H1 (cell line): ENCODE data around the gene FRMPD2. TPM values are rescaled to one million over a fixed set of nuclear protein-coding genes. Genes with fewer than 3 reads are reported as not detected.

Experiments used
- CTCF ChIA-PET: fragments of 300-600 bp; sonication (Branson Sonifier 250); formaldehyde crosslinking; loops from one replicate; lab custom pipeline; 2021; ENCODE audit not compliant: partially characterized antibody; lab: Charles Lee
- POLR2A ChIA-PET: fragments of 300-600 bp; sonication (Branson Sonifier 250); formaldehyde crosslinking; loops from one replicate; lab custom pipeline; 2021; ENCODE audit warnings: inconsistent platforms; ENCODE audit not compliant: partially characterized antibody; lab: Charles Lee
- DNase-seq, 2 experiments: peaks; one replicate each; pipeline versions ENCODE4 v3.0.0 to v3.0.0-alpha.2; 2010 to 2022; ENCODE audit warnings: low spot score in 2 of 2, low read depth in 1 of 2, mixed read lengths in 1 of 2
- FAIRE-seq: peaks from 2 replicates; lab custom pipeline; 2011; peaks lifted over from hg19 to GRCh38; lab: Jason Lieb, UNC
- H2AFZ ChIP-seq: 2 replicates; pipeline ENCODE4 v1.8.1; 2012; ENCODE audit warnings: low read length, inconsistent platforms
- H2AK5ac ChIP-seq: 2 replicates; pipeline ENCODE4 v1.6.1; 2013; ENCODE audit warnings: low read depth, low read length
- H2BK120ac ChIP-seq: replicated peaks from 2 replicates; pipeline ENCODE3; 2013; ENCODE audit warnings: low read depth, low read length, inconsistent platforms
- H2BK12ac ChIP-seq: 2 replicates; pipeline ENCODE4 v1.6.1; 2013; ENCODE audit warnings: low read depth, low read length
- H2BK15ac ChIP-seq: 2 replicates; pipeline ENCODE4 v1.6.1; 2013; ENCODE audit warnings: low read length
- H2BK20ac ChIP-seq: 2 replicates; pipeline ENCODE4 v1.6.1; 2013; ENCODE audit warnings: low read length
- H2BK5ac ChIP-seq: 2 replicates; pipeline ENCODE4 v1.6.1; 2013; ENCODE audit warnings: low read depth, low read length
- H3K14ac ChIP-seq: 2 replicates; pipeline ENCODE4 v1.6.1; 2013; ENCODE audit warnings: inconsistent platforms; ENCODE audit not compliant: insufficient read length
- H3K18ac ChIP-seq: 2 replicates; pipeline ENCODE4 v1.6.1; 2013; ENCODE audit warnings: low read length; ENCODE audit errors: extremely low read depth
- H3K23ac ChIP-seq: 2 replicates; pipeline ENCODE4 v1.6.1; 2013; ENCODE audit warnings: inconsistent platforms; ENCODE audit not compliant: insufficient read length
- H3K23me2 ChIP-seq: 2 replicates; pipeline ENCODE4 v1.6.1; 2013; ENCODE audit warnings: low read depth, low read length
- H3K27ac ChIP-seq: 2 replicates; pipeline ENCODE4 v1.6.1; 2011; ENCODE audit warnings: low read depth, low read length, inconsistent platforms
- H3K27me3 ChIP-seq, 4 experiments: replicated peaks in 1 of 4; 1 replicate in 1 of 4; 2 replicates in 3 of 4; pipeline versions ENCODE4 v1.6.1 to v1.8.1; 2011 to 2013; ENCODE audit warnings: low read length in 3 of 4, mild to moderate bottlenecking in 3 of 4, inconsistent platforms in 2 of 4, mixed read lengths in 2 of 4, moderate library complexity in 1 of 4; ENCODE audit not compliant: control insufficient read depth in 3 of 4, insufficient read depth in 3 of 4; ENCODE audit errors: extremely low read depth in 1 of 4
- H3K36me3 ChIP-seq, 4 experiments: 2 replicates each; pipeline versions ENCODE4 v1.6.1 to v1.8.1; 2011 to 2013; ENCODE audit warnings: mild to moderate bottlenecking in 4 of 4, low read length in 3 of 4, moderate library complexity in 2 of 4, control low read depth in 1 of 4, inconsistent platforms in 1 of 4; ENCODE audit not compliant: insufficient read depth in 4 of 4, control insufficient read depth in 2 of 4
- H3K4ac ChIP-seq: replicated peaks from 2 replicates; pipeline ENCODE3; 2013; ENCODE audit warnings: low read length, low read depth, mixed read lengths, inconsistent platforms; ENCODE audit not compliant: insufficient read length
- H3K4me1 ChIP-seq, 4 experiments: replicated peaks in 1 of 4; 1 replicate in 1 of 4; 2 replicates in 3 of 4; pipeline versions ENCODE4 v1.6.1 to v1.8.1; 2011 to 2013; ENCODE audit warnings: low read length in 3 of 4, inconsistent platforms in 2 of 4, mixed read lengths in 1 of 4; ENCODE audit not compliant: insufficient read depth in 4 of 4, control insufficient read depth in 3 of 4
- H3K4me2 ChIP-seq, 2 experiments: 2 replicates each; pipeline versions ENCODE4 v1.6.1 to v1.8.1; 2011 to 2013; ENCODE audit warnings: low read depth in 2 of 2, low read length in 2 of 2, control low read depth in 1 of 2, inconsistent platforms in 1 of 2, mild to moderate bottlenecking in 1 of 2; ENCODE audit not compliant: insufficient read depth in 1 of 2
- H3K4me3 ChIP-seq, 4 experiments: fragments of 200-600, 300-600 bp in 1 of 4; sonication (generic), shearing (Covaris generic), sonication (Bioruptor Twin) in 1 of 4; 2 replicates each; pipeline versions ENCODE4 v1.5.1 to v1.8.1; 2011 to 2016; ENCODE audit warnings: low read length in 4 of 4, low read depth in 3 of 4, control low read depth in 2 of 4, inconsistent platforms in 2 of 4, mild to moderate bottlenecking in 2 of 4, mixed read lengths in 1 of 4, moderate library complexity in 1 of 4; ENCODE audit not compliant: insufficient read depth in 2 of 4; ENCODE audit errors: extremely low read depth in 1 of 4
- H3K56ac ChIP-seq: replicated peaks from 2 replicates; pipeline ENCODE3; 2013; ENCODE audit warnings: low read depth, mild to moderate bottlenecking, mixed read lengths, low read length, inconsistent platforms; ENCODE audit not compliant: insufficient read length
- H3K79me1 ChIP-seq: 2 replicates; pipeline ENCODE4 v1.6.1; 2013; ENCODE audit warnings: low read depth, low read length, control low read depth
- H3K79me2 ChIP-seq, 2 experiments: 2 replicates each; pipeline versions ENCODE4 v1.6.1 to v1.8.1; 2012 to 2013; ENCODE audit warnings: low read length in 2 of 2, mild to moderate bottlenecking in 2 of 2, inconsistent platforms in 1 of 2; ENCODE audit not compliant: insufficient read depth in 2 of 2, control insufficient read depth in 1 of 2
- H3K9ac ChIP-seq, 4 experiments: replicated peaks in 1 of 4; 1 replicate in 1 of 4; 2 replicates in 3 of 4; pipeline versions ENCODE4 v1.6.1 to v1.8.1; 2011 to 2013; ENCODE audit warnings: low read depth in 3 of 4, low read length in 3 of 4, control low read depth in 2 of 4, mild to moderate bottlenecking in 2 of 4, moderate library complexity in 2 of 4, inconsistent platforms in 1 of 4; ENCODE audit errors: extremely low read depth in 1 of 4
- H3K9me3 ChIP-seq, 2 experiments: 2 replicates each; pipeline versions ENCODE4 v1.6.1 to v1.8.1; 2012 to 2013; ENCODE audit warnings: mild to moderate bottlenecking in 2 of 2, moderate library complexity in 2 of 2, control low read depth in 1 of 2, inconsistent platforms in 1 of 2, low read depth in 1 of 2, low read length in 1 of 2, mixed read lengths in 1 of 2; ENCODE audit not compliant: insufficient read depth in 2 of 2
- H4K20me1 ChIP-seq, 2 experiments: replicated peaks in 1 of 2; 2 replicates each; pipeline versions ENCODE3 to v1.8.1; 2011 to 2013; ENCODE audit warnings: inconsistent platforms in 2 of 2, low read length in 2 of 2, mild to moderate bottlenecking in 1 of 2; ENCODE audit not compliant: insufficient read depth in 2 of 2, control insufficient read depth in 1 of 2
- H4K5ac ChIP-seq: 2 replicates; pipeline ENCODE4 v1.6.1; 2013; ENCODE audit warnings: low read length, low read depth, mixed read lengths, inconsistent platforms; ENCODE audit not compliant: insufficient read length
- H4K8ac ChIP-seq: 2 replicates; pipeline ENCODE4 v1.8.0; 2013; ENCODE audit warnings: mild to moderate bottlenecking, moderate library complexity, low read length, inconsistent platforms; ENCODE audit not compliant: insufficient read depth; ENCODE audit errors: extremely low read depth
- H4K91ac ChIP-seq: replicated peaks from 2 replicates; pipeline ENCODE3; 2013; ENCODE audit warnings: low read length, mixed read lengths, inconsistent platforms; ENCODE audit not compliant: insufficient read length
- HDAC2 ChIP-seq, 2 experiments: fragments of 300-600 bp in 1 of 2; sonication (generic) in 1 of 2; IDR thresholded peaks; 2 replicates each; pipeline ENCODE4 v1.6.1; 2011 to 2012; ENCODE audit warnings: low read depth in 2 of 2, low read length in 2 of 2, mild to moderate bottlenecking in 2 of 2, moderate library complexity in 2 of 2, borderline replicate concordance in 1 of 2, inconsistent platforms in 1 of 2
- SP4 ChIP-seq: IDR thresholded peaks from 2 replicates; pipeline ENCODE4 v1.6.1; 2012; ENCODE audit warnings: low read length, inconsistent platforms
- WGBS, 2 experiments: shearing (Covaris generic) in 1 of 2; methylation state at CpG; one replicate each; pipeline versions ENCODE4 v1.1.6 to v1.1.7; 2013 to 2015; ENCODE audit warnings: low lambda C conversion rate in 2 of 2, mixed read lengths in 2 of 2, inconsistent platforms in 1 of 2, low coverage in 1 of 2, missing lambda C conversion rate in 1 of 2; ENCODE audit not compliant: insufficient replicate concordance in 2 of 2, insufficient coverage in 1 of 2, insufficient read length in 1 of 2; ENCODE audit errors: extremely low coverage in 1 of 2, missing lambda C conversion rate in 1 of 2; 5-methylcytosine and 5-hydroxymethylcytosine counted together
- polyA plus RNA-seq, 7 experiments: library from polyadenylated mRNA; depleted of rRNA in 3 of 7; stranded (reverse) in 5 of 7; unstranded in 2 of 7; fragments of >200 nt in 5 of 7; fragments of 200-250 nt in 2 of 7; gene quantifications; 1 replicate in 5 of 7; 2 replicates in 1 of 7; 4 replicates in 1 of 7; pipeline versions ENCODE4 v1.2.1 to v1.2.3, GENCODE V29; 2011 to 2013; ENCODE audit warnings: missing spikeins in 2 of 7, mixed read lengths in 2 of 7
- total RNA-seq: library from RNA; stranded (reverse); fragmentation: NEBNext Ultra II Directional; extraction: Animal tissue kit (Norgen Biotek cat#: 25700); gene quantifications from 2 replicates; pipeline ENCODE4 v1.2.1, GENCODE V29; 2021

Gene FRMPD2
- total and polyA plus RNA-seq, 2 of the 8 experiments (the other 6 are each of a cell fraction or from before 2014, with no cell fraction given) = 0.07 to 0.47 TPM

DNA sequence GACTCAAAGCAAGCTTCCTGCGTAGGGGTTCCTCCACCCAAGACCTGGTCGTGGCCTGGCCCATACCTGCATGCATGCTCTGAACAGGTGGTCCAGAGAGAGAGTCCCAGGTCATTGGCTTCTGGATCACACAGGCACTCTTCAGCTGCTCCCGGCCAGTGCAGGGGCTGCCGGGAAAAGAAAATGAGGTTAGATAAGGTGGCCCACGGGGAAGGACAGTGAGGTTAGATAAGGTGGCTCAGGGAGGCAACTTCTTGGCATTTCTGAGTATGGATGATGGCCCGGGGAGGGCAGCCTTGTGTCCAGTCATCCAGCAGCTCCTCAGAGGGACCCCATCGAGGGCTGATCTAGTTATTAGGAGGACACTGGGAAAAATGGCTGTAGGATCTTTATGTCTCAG is 87.4 kb downstream of the FRMPD2 start:
- H2AFZ ChIP-seq = no peak overlapping the region
- ChIA-PET POLR2A (no interaction called here), CTCF (interaction anchor here (1.3 kb wide), 1 partner anchor 27 kb away, joined by 3 read pairs; no protein-coding TSS in a partner anchor)
- no peaks in the 10 kb centered on the region for H3K79me1 ChIP-seq
- no peak overlapping the region for H4K91ac ChIP-seq
- TF ChIP-seq HDAC2 (IDR thresholded peaks at IDR 0.05; ENCODE audit: borderline replicate concordance in 1 of 2, low read depth in 2 of 2, low read length in 2 of 2) = no peak
- no peak for TF ChIP-seq SP4
- no peak overlapping the region for H2BK120ac ChIP-seq
- FAIRE-seq (no peak), DNase-seq (no peak)
- no peaks in the 10 kb centered on the region for H3K36me3 ChIP-seq
- no peaks in the 10 kb centered on the region for H3K27me3 ChIP-seq
- no peak overlapping the region for H3K56ac ChIP-seq
- H2BK5ac ChIP-seq = no peak overlapping the region
- no peaks in the 10 kb centered on the region; the same call in 1 of the 2 replicates for H3K23me2 ChIP-seq
- no peak overlapping the region for H2BK15ac ChIP-seq
- H3K9me3 ChIP-seq = no peaks in the 10 kb centered on the region
- no peak overlapping the region for H2AK5ac ChIP-seq
- no peak overlapping the region for H3K14ac ChIP-seq
- no peak overlapping the region for H3K27ac ChIP-seq
- H3K23ac ChIP-seq = no peak overlapping the region
- H4K5ac ChIP-seq = no peak overlapping the region
- WGBS, 2 experiments = 86% methylated on average over 7 of the region's 7 CpGs; no CpG with 5 or more reads in 1 of the 2 experiments
- H3K79me2 ChIP-seq = no peaks in the 10 kb centered on the region
- H3K4ac ChIP-seq = no peak overlapping the region
- no peak overlapping the region for H3K18ac ChIP-seq
- H4K8ac ChIP-seq = no peak overlapping the region
- H3K4me3 ChIP-seq = no peak overlapping the region
- no peaks in the 10 kb centered on the region for H4K20me1 ChIP-seq
- no peaks in the 10 kb centered on the region for H3K4me1 ChIP-seq
- no peak overlapping the region for H2BK12ac ChIP-seq
- H2BK20ac ChIP-seq = no peak overlapping the region
- no peak overlapping the region for H3K4me2 ChIP-seq
- H3K9ac ChIP-seq = no peak overlapping the region
